HL-60 (cell line): ENCODE measurements around the gene IL23R.

Experiments
- CTCF ChIP-seq: IDR thresholded peaks from one replicate; pipeline ENCODE4 v1.5.1; 2011; ENCODE audit warnings: low read length, control low read depth, inconsistent platforms; ENCODE audit not compliant: insufficient read depth
- GABPA ChIP-seq: IDR thresholded peaks from 2 replicates; pipeline ENCODE4 v1.6.1; 2012; ENCODE audit warnings: low read depth
- POLR2AphosphoS5 ChIP-seq: IDR thresholded peaks from 2 replicates; pipeline ENCODE4 v1.6.1; 2012; ENCODE audit warnings: low read depth
- REST ChIP-seq: IDR thresholded peaks from 2 replicates; pipeline ENCODE4 v1.6.1; 2012; ENCODE audit warnings: low read depth; ENCODE audit not compliant: insufficient replicate concordance
- SPI1 ChIP-seq: IDR thresholded peaks from 2 replicates; pipeline ENCODE4 v1.6.1; 2012; ENCODE audit warnings: low read depth, mild to moderate bottlenecking, borderline replicate concordance

- no peak for TF ChIP-seq CTCF
- no peak for TF ChIP-seq POLR2AphosphoS5
- TF ChIP-seq SPI1, result no peak
- no peak for TF ChIP-seq GABPA
- TF ChIP-seq REST, result no peak
Measured at GRCh38 chr1:67188137-67188536, 21.9 kb downstream of the IL23R start.
